HG02870 (cell line): ENCODE data around the gene TSEN54.

Source experiments
- ATAC-seq: cut with Tn5 transposase; IDR thresholded peaks from one replicate; pipeline ENCODE4 v1.9.1; 2021; ENCODE audit warnings: mild to moderate bottlenecking, moderate library complexity; ENCODE audit not compliant: unreplicated experiment

The TSEN54 gene

GRCh38 chr17:75487351-75488070 is 28.8 kb upstream of the TSEN54 start:
- no peak for ATAC-seq

GRCh38 chr17:75488693-75489510 is 27.4 kb upstream of the TSEN54 start:
- no peak for ATAC-seq

- no peak for ATAC-seq
Observed at GRCh38 chr17:75489511-75489955, 26.8 kb upstream of the TSEN54 start.

GRCh38 chr17:75490173-75490743 is 26.1 kb upstream of the TSEN54 start:
- ATAC-seq, result no peak

GRCh38 chr17:75490953-75491649 is 25.2 kb upstream of the TSEN54 start:
- ATAC-seq, result no peak

- ATAC-seq, result no peak
Observed at GRCh38 chr17:75491680-75492079, 24.6 kb upstream of the TSEN54 start.

GRCh38 chr17:75492555-75493168 is 23.7 kb upstream of the TSEN54 start:
- ATAC-seq, result no peak

- ATAC-seq, result no peak
Observed at GRCh38 chr17:75493476-75494129, 22.7 kb upstream of the TSEN54 start.

- no peak for ATAC-seq
Observed at GRCh38 chr17:75494326-75494877, 21.9 kb upstream of the TSEN54 start.

- no peak for ATAC-seq
Observed at GRCh38 chr17:75496005-75496404, 20.3 kb upstream of the TSEN54 start.

GRCh38 chr17:75498039-75498725 is 18.1 kb upstream of the TSEN54 start:
- ATAC-seq, result no peak

GRCh38 chr17:75498726-75499213 is 17.6 kb upstream of the TSEN54 start:
- ATAC-seq, result no peak

GRCh38 chr17:75499313-75500022 is 16.9 kb upstream of the TSEN54 start:
- ATAC-seq, result no peak

GRCh38 chr17:75500419-75501216 is 15.7 kb upstream of the TSEN54 start:
- ATAC-seq, result no peak

GRCh38 chr17:75501378-75502071 is 14.8 kb upstream of the TSEN54 start:
- no peak for ATAC-seq

- ATAC-seq, result no peak
Observed at GRCh38 chr17:75502072-75502720, 14.1 kb upstream of the TSEN54 start.
